Measurements from ENCODE around the gene ANKRD45.

DNA sequence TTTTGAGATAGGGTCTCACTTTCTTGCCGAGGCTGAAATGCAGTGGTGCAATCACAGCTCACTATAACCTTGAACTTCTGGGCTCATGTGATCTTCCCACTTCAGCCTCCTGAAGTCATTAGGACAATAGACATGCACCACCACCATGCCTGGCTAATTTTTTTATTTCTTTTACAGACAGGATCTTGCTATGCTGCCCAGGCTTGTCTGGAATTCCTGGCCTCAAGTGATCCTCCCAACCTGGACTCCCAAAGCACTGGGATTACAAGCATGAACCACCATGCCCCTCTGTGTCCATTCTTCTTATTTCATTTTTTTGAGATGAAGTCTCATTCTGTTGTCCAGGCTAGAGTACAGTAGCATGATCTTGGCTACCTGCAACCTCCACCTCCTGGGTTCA lies 33.1 kb upstream of the ANKRD45 start:
- TF ChIP-seq GATA2 (IDR thresholded peaks at IDR 0.05; ENCODE audit: low read depth, low read length), result no peak
- no peak for TF ChIP-seq GATA3 (IDR thresholded peaks at IDR 0.05; ENCODE audit: low read depth, low read length)

Data from SH-SY5Y (cell line).